ENCODE results near the gene DEXI. TPM values are rescaled to one million over a fixed set of nuclear protein-coding genes. Genes with fewer than 3 reads are reported as not detected.
A peak's percentile ranks its signal among the peaks of the same experiment; 100 is the strongest.

The DEXI gene
- total and polyA plus RNA-seq, 2 experiments from 2014 or later = 42.1 to 101 TPM

DNA sequence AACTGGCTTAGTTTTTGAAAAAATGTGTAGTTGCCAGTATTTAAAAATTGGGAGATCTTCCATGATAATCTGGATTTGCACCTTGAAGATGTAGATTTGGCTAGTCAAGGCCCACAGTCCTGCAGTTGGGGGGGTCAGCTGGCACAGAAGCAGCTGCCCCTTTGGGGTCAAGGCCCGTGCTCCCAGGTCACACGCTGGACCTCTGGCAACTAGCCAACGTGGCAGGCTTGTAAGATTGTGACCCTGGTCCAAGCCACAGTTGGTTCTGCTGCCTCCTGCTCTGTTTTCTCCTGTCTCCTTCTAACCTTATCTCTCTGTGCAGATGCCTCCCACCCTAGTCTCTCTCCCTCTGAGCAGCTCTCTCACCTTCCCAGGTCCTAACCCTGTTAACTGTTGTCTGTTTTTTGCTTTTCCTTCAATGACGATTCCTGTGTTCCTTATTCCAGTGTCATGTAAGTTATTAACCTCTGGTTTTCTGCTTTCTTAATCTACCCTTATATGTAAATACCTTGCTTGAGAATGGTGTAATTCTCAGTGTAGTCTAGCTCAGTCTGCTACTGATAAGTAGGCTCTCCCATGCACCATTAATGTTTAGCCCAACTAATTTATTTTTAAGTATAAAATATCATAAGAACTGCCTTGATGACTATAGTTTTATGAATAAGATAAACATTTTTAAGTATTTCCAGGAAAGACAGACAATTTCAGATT is 30.0 kb upstream of the DEXI start:
- WGBS, 2 experiments (ENCODE audit: low coverage in 1 of 2, low lambda C conversion rate in 2 of 2, missing lambda C conversion rate in 2 of 2) = 52 to 67% methylated on average over 4 of the region's 4 CpGs
- H3K79me2 ChIP-seq (ENCODE audit: insufficient read depth) = no peaks in the 10 kb centered on the region
- no peaks in the 10 kb centered on the region for H3K9me3 ChIP-seq (ENCODE audit: low read depth)
- DNase-seq = no peak
- H3K9ac ChIP-seq = no peak overlapping the region
- H2AFZ ChIP-seq = no peak overlapping the region
- no peaks in the 10 kb centered on the region for H3K9me2 ChIP-seq (ENCODE audit: insufficient read depth)
- no peak overlapping the region for H3K4me3 ChIP-seq
- H3K4me1 ChIP-seq (ENCODE audit: insufficient read depth) = peaks cover 5% of the 10 kb centered on the region; the same call in 1 of the 2 replicates
- H4K20me1 ChIP-seq (ENCODE audit: insufficient read depth) = no peaks in the 10 kb centered on the region
- peaks cover 11% of the 10 kb centered on the region for H3K36me3 ChIP-seq (ENCODE audit: low read depth)
- no peaks in the 10 kb centered on the region for H3K27me3 ChIP-seq (replicated peaks; ENCODE audit: insufficient read depth)
- H3K4me2 ChIP-seq (ENCODE audit: unreplicated experiment) = peak overlapping the region; percentile 38
- in situ Hi-C loops (cut with MboI) = loop anchor here (25.0 kb wide), 1 partner anchor 715 kb away; no protein-coding TSS in a partner anchor
- TF ChIP-seq EZH2 (IDR thresholded peaks at IDR 0.05; ENCODE audit: insufficient read depth, poor library complexity, severe bottlenecking) = no peak
- TF ChIP-seq EZH2phosphoT487 (IDR thresholded peaks at IDR 0.05; ENCODE audit: insufficient read depth, low read depth) = no peak
- no peak overlapping the region for H3K27ac ChIP-seq
- H3F3A ChIP-seq (ENCODE audit: insufficient read depth) = no peaks in the 10 kb centered on the region

GRCh38 chr16:10971560-10971961 is 29.3 kb upstream of the DEXI start:
- no peaks in the 10 kb centered on the region for H3F3A ChIP-seq (ENCODE audit: insufficient read depth)
- peaks cover 5% of the 10 kb centered on the region; the same call in 1 of the 2 replicates for H3K4me1 ChIP-seq (ENCODE audit: insufficient read depth)
- H3K27ac ChIP-seq = no peak overlapping the region
- TF ChIP-seq EZH2 (IDR thresholded peaks at IDR 0.05; ENCODE audit: insufficient read depth, poor library complexity, severe bottlenecking) (no peak), EZH2phosphoT487 (IDR thresholded peaks at IDR 0.05; ENCODE audit: insufficient read depth, low read depth) (no peak)
- in situ Hi-C loops (cut with MboI) = loop anchor here (25.0 kb wide), 1 partner anchor 716 kb away; no protein-coding TSS in a partner anchor
- no peak overlapping the region for H3K4me3 ChIP-seq
- H4K20me1 ChIP-seq (ENCODE audit: insufficient read depth) = no peaks in the 10 kb centered on the region
- H3K36me3 ChIP-seq (ENCODE audit: low read depth) = peaks cover 11% of the 10 kb centered on the region
- H2AFZ ChIP-seq = no peak overlapping the region
- H3K9ac ChIP-seq = no peak overlapping the region
- no peaks in the 10 kb centered on the region for H3K9me3 ChIP-seq (ENCODE audit: low read depth)
- H3K4me2 ChIP-seq (ENCODE audit: unreplicated experiment) = peak overlapping the region; percentile 38
- 2 to 11% methylated on average over 3 of the region's 3 CpGs for WGBS, 2 experiments (ENCODE audit: low coverage in 1 of 2, low lambda C conversion rate in 2 of 2, missing lambda C conversion rate in 2 of 2)
- no peaks in the 10 kb centered on the region for H3K79me2 ChIP-seq (ENCODE audit: insufficient read depth)
- H3K27me3 ChIP-seq (replicated peaks; ENCODE audit: insufficient read depth) = no peaks in the 10 kb centered on the region
- DNase-seq = peak; percentile 88
- H3K9me2 ChIP-seq (ENCODE audit: insufficient read depth) = no peaks in the 10 kb centered on the region

- no peaks in the 10 kb centered on the region for H3K9me2 ChIP-seq (ENCODE audit: insufficient read depth)
- peak; percentile 41 for DNase-seq
- H3K4me1 ChIP-seq (ENCODE audit: insufficient read depth) = peaks cover 5% of the 10 kb centered on the region; the same call in 1 of the 2 replicates
- H3K27ac ChIP-seq = no peak overlapping the region
- H3K79me2 ChIP-seq (ENCODE audit: insufficient read depth) = no peaks in the 10 kb centered on the region; the same call in 1 of the 2 replicates
- 77 to 81% methylated on average over 2 of the region's 2 CpGs for WGBS, 2 experiments (ENCODE audit: low coverage in 1 of 2, low lambda C conversion rate in 2 of 2, missing lambda C conversion rate in 2 of 2)
- in situ Hi-C loops (cut with MboI) = loop anchor here (25.0 kb wide), 1 partner anchor 717 kb away; no protein-coding TSS in a partner anchor
- no peaks in the 10 kb centered on the region for H3F3A ChIP-seq (ENCODE audit: insufficient read depth)
- no peak overlapping the region for H3K4me3 ChIP-seq
- no peak overlapping the region for H3K4me2 ChIP-seq (ENCODE audit: unreplicated experiment)
- no peaks in the 10 kb centered on the region for H4K20me1 ChIP-seq (ENCODE audit: insufficient read depth)
- H3K36me3 ChIP-seq (ENCODE audit: low read depth) = peaks cover 11% of the 10 kb centered on the region
- no peak overlapping the region for H2AFZ ChIP-seq
- TF ChIP-seq EZH2phosphoT487 (IDR thresholded peaks at IDR 0.05; ENCODE audit: insufficient read depth, low read depth) (no peak), EZH2 (IDR thresholded peaks at IDR 0.05; ENCODE audit: insufficient read depth, poor library complexity, severe bottlenecking) (no peak)
- H3K9ac ChIP-seq = no peak overlapping the region
- H3K27me3 ChIP-seq (replicated peaks; ENCODE audit: insufficient read depth) = no peaks in the 10 kb centered on the region
- H3K9me3 ChIP-seq (ENCODE audit: low read depth) = no peaks in the 10 kb centered on the region
Observed at GRCh38 chr16:10970065-10970464, 27.8 kb upstream of the DEXI start.

- H3K4me3 ChIP-seq = no peak overlapping the region
- H3K4me2 ChIP-seq (ENCODE audit: unreplicated experiment) = no peak overlapping the region
- no peaks in the 10 kb centered on the region for H3K9me2 ChIP-seq (ENCODE audit: insufficient read depth)
- WGBS, 2 experiments (ENCODE audit: low coverage in 1 of 2, low lambda C conversion rate in 2 of 2, missing lambda C conversion rate in 2 of 2) = 17% methylated on average over 1 of the region's 1 CpG
- no peaks in the 10 kb centered on the region for H4K20me1 ChIP-seq (ENCODE audit: insufficient read depth)
- no peaks in the 10 kb centered on the region for H3F3A ChIP-seq (ENCODE audit: insufficient read depth)
- peaks cover 11% of the 10 kb centered on the region for H3K36me3 ChIP-seq (ENCODE audit: low read depth)
- in situ Hi-C loops (cut with MboI) = loop anchor here (10.0 to 25.0 kb wide), 3 partner anchors 285 to 718 kb away; partner anchors contain the start of gene SOCS1
- no peak overlapping the region for H2AFZ ChIP-seq
- peaks cover 5% of the 10 kb centered on the region; the same call in 1 of the 2 replicates for H3K4me1 ChIP-seq (ENCODE audit: insufficient read depth)
- no peak for DNase-seq
- no peak overlapping the region for H3K27ac ChIP-seq
- no peak overlapping the region for H3K9ac ChIP-seq
- H3K27me3 ChIP-seq (replicated peaks; ENCODE audit: insufficient read depth) = no peaks in the 10 kb centered on the region
- H3K9me3 ChIP-seq (ENCODE audit: low read depth) = no peaks in the 10 kb centered on the region
- no peak for TF ChIP-seq EZH2 (IDR thresholded peaks at IDR 0.05; ENCODE audit: insufficient read depth, poor library complexity, severe bottlenecking)
- TF ChIP-seq EZH2phosphoT487 (IDR thresholded peaks at IDR 0.05; ENCODE audit: insufficient read depth, low read depth) = no peak
- H3K79me2 ChIP-seq (ENCODE audit: insufficient read depth) = no peaks in the 10 kb centered on the region; the same call in 1 of the 2 replicates
Observed at GRCh38 chr16:10969615-10970014, 27.3 kb upstream of the DEXI start.

All from GM23248 (cell line).